AG10803 (cell line): ENCODE results near the gene PMFBP1.

ENCODE experiments used
- DNase-seq: peaks from one replicate; pipeline ENCODE4 v3.0.0; 2010; ENCODE audit warnings: low read depth
- H3K4me3 ChIP-seq: 2 replicates; pipeline ENCODE4 v1.5.1; 2011; ENCODE audit warnings: mild to moderate bottlenecking, low read length, control low read depth
- CTCF ChIP-seq: conservative IDR thresholded peaks from 2 replicates; pipeline ENCODE4 v1.5.1; 2011; ENCODE audit warnings: mild to moderate bottlenecking, low read length, control low read depth, inconsistent platforms

Gene PMFBP1

GRCh38 chr16:72124761-72125634 lies 47.0 kb downstream of the PMFBP1 start:
- peak; percentile 82 for TF ChIP-seq CTCF
- DNase-seq = peak; percentile 77
- H3K4me3 ChIP-seq = no peak overlapping the region

GRCh38 chr16:72124148-72124547 lies 47.8 kb downstream of the PMFBP1 start:
- H3K4me3 ChIP-seq = no peak overlapping the region
- no peak for DNase-seq
- TF ChIP-seq CTCF = no peak

- DNase-seq = no peak
- TF ChIP-seq CTCF = no peak
- H3K4me3 ChIP-seq = no peak overlapping the region
Measured at GRCh38 chr16:72123426-72123825, 48.5 kb downstream of the PMFBP1 start.

GRCh38 chr16:72122916-72123315 lies 49.0 kb downstream of the PMFBP1 start:
- no peak overlapping the region for H3K4me3 ChIP-seq
- TF ChIP-seq CTCF = no peak
- no peak for DNase-seq

- TF ChIP-seq CTCF = no peak
- DNase-seq = no peak
- no peak overlapping the region for H3K4me3 ChIP-seq
Measured at GRCh38 chr16:72122308-72122707, 49.6 kb downstream of the PMFBP1 start.

- no peak for DNase-seq
- TF ChIP-seq CTCF = no peak
Measured at GRCh38 chr16:72120026-72120425, 51.9 kb downstream of the PMFBP1 start.

GRCh38 chr16:72113616-72113945 lies 58.4 kb downstream of the PMFBP1 start:
- H3K4me3 ChIP-seq = no peak overlapping the region
- no peak for TF ChIP-seq CTCF
- no peak for DNase-seq

More at GRCh38 chr16:72120026-72120425, 51.9 kb downstream of the PMFBP1 start:
- no peak overlapping the region for H3K4me3 ChIP-seq
